MCF 10A (cell line): ENCODE data around the gene GJB4. TPM values are rescaled to one million over a fixed set of nuclear protein-coding genes. Genes with fewer than 3 reads are reported as not detected.

Source experiments
- BruUV-seq: library from RNA; stranded (reverse); fragments of 400-500 nt; replicated peaks from 2 replicates; lab custom pipeline; 2021; lab: Mats Ljungman, UMichigan
- CTCF ChIA-PET: fragments of 300-600 bp; sonication (Branson Sonifier 250); formaldehyde crosslinking; extraction: SDS; loops from one replicate; lab custom pipeline; 2021; ENCODE audit warnings: antibody characterized with exemption, inconsistent platforms; lab: Yijun Ruan, JAX
- POLR2A ChIA-PET: fragments of 300-600, 350-650 bp; sonication (Branson Sonifier 250); formaldehyde crosslinking; extraction: SDS; loops from one replicate; lab custom pipeline; 2020; ENCODE audit warnings: antibody characterized with exemption, inconsistent platforms; lab: Yijun Ruan, JAX
- DNase-seq: peaks from one replicate; pipeline ENCODE4 v3.0.0-alpha.2; 2018; ENCODE audit not compliant: unreplicated experiment
- H3K27ac Mint-ChIP-seq: one replicate; pipeline ENCODE4 v1.8.0; 2022; ENCODE audit warnings: mild to moderate bottlenecking, low read depth, mixed read lengths; ENCODE audit not compliant: unreplicated experiment
- H3K27me3 Mint-ChIP-seq: one replicate; pipeline ENCODE4 v1.8.0; 2022; ENCODE audit warnings: mixed read lengths; ENCODE audit not compliant: insufficient read depth, unreplicated experiment
- H3K36me3 Mint-ChIP-seq: one replicate; pipeline ENCODE4 v1.8.0; 2022; ENCODE audit warnings: mild to moderate bottlenecking, moderate library complexity, mixed read lengths; ENCODE audit not compliant: insufficient read depth, unreplicated experiment
- H3K4me1 Mint-ChIP-seq: one replicate; pipeline ENCODE4 v1.8.0; 2022; ENCODE audit warnings: mixed read lengths; ENCODE audit not compliant: insufficient read depth, unreplicated experiment
- H3K4me3 Mint-ChIP-seq: one replicate; pipeline ENCODE4 v1.8.0; 2022; ENCODE audit warnings: mild to moderate bottlenecking, moderate library complexity, mixed read lengths; ENCODE audit not compliant: unreplicated experiment
- H3K9me3 Mint-ChIP-seq: one replicate; pipeline ENCODE4 v1.8.0; 2022; ENCODE audit warnings: mixed read lengths; ENCODE audit not compliant: unreplicated experiment
- intact Hi-C: fragments of 100-400 bp; cut with micrococcal nuclease; formaldehyde crosslinking; loops from 2 replicates; pipeline ENCODE4 v1.14.1; 2022
- total RNA-seq: library from RNA; stranded (reverse); gene quantifications from 2 replicates; pipeline ENCODE4 v1.2.3, GENCODE V29; 2022
- TF ChIP-seq, protein P1 (sequence below): fragments of 200-600 bp; IDR thresholded peaks from one replicate; pipeline ENCODE4 v1.8.0; 2022; ENCODE audit warnings: antibody characterized with exemption, mild to moderate bottlenecking; ENCODE audit not compliant: unreplicated experiment

Gene GJB4
- total RNA-seq, 1 experiment from 2014 or later = 0.28 TPM

- ChIA-PET CTCF (interaction anchor here (1.7 to 8.9 kb wide), 3 partner anchors 9 to 29 kb away, joined by 5 to 82 read pairs (median 11); no protein-coding TSS in a partner anchor), POLR2A (interaction anchor here (0.7 to 1.3 kb wide), 2 partner anchors 103 to 1412 kb away, joined by 3 read pairs; no protein-coding TSS in a partner anchor)
- intact Hi-C loops = no loop called here
- no peak overlapping the region for H3K4me3 Mint-ChIP-seq
- no peak for DNase-seq
- BruUV-seq = no TSS peak
- H3K9me3 Mint-ChIP-seq = peaks cover 9% of the 10 kb centered on the region
- no peaks in the 10 kb centered on the region for H3K36me3 Mint-ChIP-seq
- no peak overlapping the region for H3K27ac Mint-ChIP-seq
- peaks cover 16% of the 10 kb centered on the region for H3K4me1 Mint-ChIP-seq
- TF ChIP-seq, protein P1, sequence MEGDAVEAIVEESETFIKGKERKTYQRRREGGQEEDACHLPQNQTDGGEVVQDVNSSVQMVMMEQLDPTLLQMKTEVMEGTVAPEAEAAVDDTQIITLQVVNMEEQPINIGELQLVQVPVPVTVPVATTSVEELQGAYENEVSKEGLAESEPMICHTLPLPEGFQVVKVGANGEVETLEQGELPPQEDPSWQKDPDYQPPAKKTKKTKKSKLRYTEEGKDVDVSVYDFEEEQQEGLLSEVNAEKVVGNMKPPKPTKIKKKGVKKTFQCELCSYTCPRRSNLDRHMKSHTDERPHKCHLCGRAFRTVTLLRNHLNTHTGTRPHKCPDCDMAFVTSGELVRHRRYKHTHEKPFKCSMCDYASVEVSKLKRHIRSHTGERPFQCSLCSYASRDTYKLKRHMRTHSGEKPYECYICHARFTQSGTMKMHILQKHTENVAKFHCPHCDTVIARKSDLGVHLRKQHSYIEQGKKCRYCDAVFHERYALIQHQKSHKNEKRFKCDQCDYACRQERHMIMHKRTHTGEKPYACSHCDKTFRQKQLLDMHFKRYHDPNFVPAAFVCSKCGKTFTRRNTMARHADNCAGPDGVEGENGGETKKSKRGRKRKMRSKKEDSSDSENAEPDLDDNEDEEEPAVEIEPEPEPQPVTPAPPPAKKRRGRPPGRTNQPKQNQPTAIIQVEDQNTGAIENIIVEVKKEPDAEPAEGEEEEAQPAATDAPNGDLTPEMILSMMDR = no peak
- no peaks in the 10 kb centered on the region for H3K27me3 Mint-ChIP-seq
These were observed 2.2 kb upstream of the GJB4 start for GRCh38 chr1:34757386-34757785.

GRCh38 chr1:34758751-34759150 is 789 bp upstream of the GJB4 start:
- no TSS peak for BruUV-seq
- no peak for DNase-seq
- H3K4me1 Mint-ChIP-seq = peaks cover 24% of the 10 kb centered on the region
- POLR2A ChIA-PET = no interaction called here
- CTCF ChIA-PET = interaction anchor here (0.5 to 1.4 kb wide), 4 partner anchors 94 to 863 kb away, joined by 3 to 5 read pairs (median 4); partner anchors contain the start of genes NCDN and SMIM12
- TF ChIP-seq, protein P1 = no peak
- H3K27me3 Mint-ChIP-seq = no peaks in the 10 kb centered on the region
- no peaks in the 10 kb centered on the region for H3K36me3 Mint-ChIP-seq
- H3K4me3 Mint-ChIP-seq = no peak overlapping the region
- H3K9me3 Mint-ChIP-seq = peaks cover 4% of the 10 kb centered on the region
- intact Hi-C loops = no loop called here
- H3K27ac Mint-ChIP-seq = peak overlapping the region; percentile 33

DNA sequence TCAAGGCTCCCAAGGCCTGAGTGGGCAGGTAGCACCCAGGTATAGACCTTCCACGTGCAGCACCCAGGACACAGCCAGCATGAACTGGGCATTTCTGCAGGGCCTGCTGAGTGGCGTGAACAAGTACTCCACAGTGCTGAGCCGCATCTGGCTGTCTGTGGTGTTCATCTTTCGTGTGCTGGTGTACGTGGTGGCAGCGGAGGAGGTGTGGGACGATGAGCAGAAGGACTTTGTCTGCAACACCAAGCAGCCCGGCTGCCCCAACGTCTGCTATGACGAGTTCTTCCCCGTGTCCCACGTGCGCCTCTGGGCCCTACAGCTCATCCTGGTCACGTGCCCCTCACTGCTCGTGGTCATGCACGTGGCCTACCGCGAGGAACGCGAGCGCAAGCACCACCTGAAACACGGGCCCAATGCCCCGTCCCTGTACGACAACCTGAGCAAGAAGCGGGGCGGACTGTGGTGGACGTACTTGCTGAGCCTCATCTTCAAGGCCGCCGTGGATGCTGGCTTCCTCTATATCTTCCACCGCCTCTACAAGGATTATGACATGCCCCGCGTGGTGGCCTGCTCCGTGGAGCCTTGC is 1.7 kb downstream of the GJB4 start:
- no peak for DNase-seq
- Mint-ChIP-seq H3K27ac (no peak overlapping the region), H3K4me1 (peaks cover 21% of the 10 kb centered on the region), H3K27me3 (no peaks in the 10 kb centered on the region), H3K4me3 (no peak overlapping the region), H3K9me3 (no peaks in the 10 kb centered on the region), H3K36me3 (no peaks in the 10 kb centered on the region)
- intact Hi-C loops = no loop called here
- CTCF ChIA-PET = interaction anchor here (0.6 to 1.8 kb wide), 3 partner anchors 18 to 25 kb away, joined by 3 to 8 read pairs (median 4); no protein-coding TSS in a partner anchor
- TF ChIP-seq, protein P1 = no peak
- BruUV-seq = no TSS peak
- POLR2A ChIA-PET = no interaction called here

- no peaks in the 10 kb centered on the region for H3K36me3 Mint-ChIP-seq
- H3K4me3 Mint-ChIP-seq = no peak overlapping the region
- ChIA-PET CTCF (interaction anchor here (0.6 to 1.8 kb wide), 4 partner anchors 19 to 91 kb away, joined by 3 to 8 read pairs (median 4); no protein-coding TSS in a partner anchor), POLR2A (no interaction called here)
- peak overlapping the region; percentile 5 for H3K27ac Mint-ChIP-seq
- TF ChIP-seq, protein P1 = no peak
- BruUV-seq = no TSS peak
- H3K9me3 Mint-ChIP-seq = no peaks in the 10 kb centered on the region
- intact Hi-C loops = no loop called here
- H3K27me3 Mint-ChIP-seq = no peaks in the 10 kb centered on the region
- DNase-seq = no peak
- H3K4me1 Mint-ChIP-seq = peaks cover 21% of the 10 kb centered on the region
These were observed 2.3 kb downstream of the GJB4 start for GRCh38 chr1:34761776-34762307.
